Measurements from ENCODE around the gene YTHDF1.

DNA sequence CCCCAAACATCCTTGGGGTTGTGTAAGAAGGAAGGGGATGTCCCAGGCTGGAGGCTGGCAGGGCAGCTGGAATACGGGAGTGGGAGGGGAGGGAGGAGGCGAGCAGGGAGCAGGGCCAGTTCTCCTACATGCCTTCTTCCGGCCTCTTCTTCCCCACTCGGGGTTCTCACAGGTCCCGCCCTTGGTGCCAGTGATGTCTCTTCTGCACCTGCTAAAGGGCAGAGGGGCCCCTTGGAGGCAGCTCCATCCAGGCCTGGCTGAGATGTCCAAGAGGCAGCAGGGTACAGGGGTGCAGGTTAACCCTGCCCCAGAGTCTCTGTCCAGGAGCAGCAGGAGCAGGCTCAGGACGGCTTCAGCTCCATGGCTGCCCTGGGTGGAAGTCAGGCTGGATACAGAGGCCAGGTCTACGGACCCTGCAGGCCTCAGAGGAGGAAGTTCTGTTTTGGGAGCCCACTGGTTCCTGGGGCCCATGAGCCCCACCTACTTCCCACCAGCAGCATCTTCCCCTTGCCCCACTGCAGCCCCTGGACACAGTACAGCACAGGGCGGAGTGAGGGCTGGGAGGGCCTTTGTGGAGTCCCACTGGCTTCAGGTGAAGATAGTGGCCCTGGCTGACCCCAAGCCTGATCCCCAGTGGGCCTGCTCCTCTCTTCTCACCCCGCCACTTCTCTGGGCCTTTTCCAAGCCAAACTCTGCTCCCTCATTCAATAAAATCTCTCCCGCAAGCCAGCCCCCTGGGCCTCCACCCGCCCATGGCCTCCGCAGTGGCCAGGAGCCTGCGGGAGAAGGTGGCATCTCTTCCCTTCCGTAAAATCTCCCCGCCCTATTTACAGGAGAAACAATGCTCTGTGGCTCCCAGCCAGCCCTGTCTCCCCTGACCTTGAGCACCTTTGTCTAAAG lies 60.4 kb downstream of the YTHDF1 start:
- TF ChIP-seq OSR1 (CRISPR knock-in tag; IDR thresholded peaks at IDR 0.05) (no peak), RARB (CRISPR knock-in tag; IDR thresholded peaks at IDR 0.05) (no peak), ZC3H10 (CRISPR knock-in tag; IDR thresholded peaks at IDR 0.05) (no peak), ARNTL (CRISPR knock-in tag; IDR thresholded peaks at IDR 0.05; ENCODE audit: borderline replicate concordance, low read depth) (no peak)
- TF ChIP-seq, protein P1, sequence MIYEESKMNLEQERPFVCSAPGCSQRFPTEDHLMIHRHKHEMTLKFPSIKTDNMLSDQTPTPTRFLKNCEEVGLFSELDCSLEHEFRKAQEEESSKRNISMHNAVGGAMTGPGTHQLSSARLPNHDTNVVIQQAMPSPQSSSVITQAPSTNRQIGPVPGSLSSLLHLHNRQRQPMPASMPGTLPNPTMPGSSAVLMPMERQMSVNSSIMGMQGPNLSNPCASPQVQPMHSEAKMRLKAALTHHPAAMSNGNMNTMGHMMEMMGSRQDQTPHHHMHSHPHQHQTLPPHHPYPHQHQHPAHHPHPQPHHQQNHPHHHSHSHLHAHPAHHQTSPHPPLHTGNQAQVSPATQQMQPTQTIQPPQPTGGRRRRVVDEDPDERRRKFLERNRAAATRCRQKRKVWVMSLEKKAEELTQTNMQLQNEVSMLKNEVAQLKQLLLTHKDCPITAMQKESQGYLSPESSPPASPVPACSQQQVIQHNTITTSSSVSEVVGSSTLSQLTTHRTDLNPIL (CRISPR knock-in tag; IDR thresholded peaks at IDR 0.05; ENCODE audit: low read depth), result no peak
- TF ChIP-seq, protein P2, sequence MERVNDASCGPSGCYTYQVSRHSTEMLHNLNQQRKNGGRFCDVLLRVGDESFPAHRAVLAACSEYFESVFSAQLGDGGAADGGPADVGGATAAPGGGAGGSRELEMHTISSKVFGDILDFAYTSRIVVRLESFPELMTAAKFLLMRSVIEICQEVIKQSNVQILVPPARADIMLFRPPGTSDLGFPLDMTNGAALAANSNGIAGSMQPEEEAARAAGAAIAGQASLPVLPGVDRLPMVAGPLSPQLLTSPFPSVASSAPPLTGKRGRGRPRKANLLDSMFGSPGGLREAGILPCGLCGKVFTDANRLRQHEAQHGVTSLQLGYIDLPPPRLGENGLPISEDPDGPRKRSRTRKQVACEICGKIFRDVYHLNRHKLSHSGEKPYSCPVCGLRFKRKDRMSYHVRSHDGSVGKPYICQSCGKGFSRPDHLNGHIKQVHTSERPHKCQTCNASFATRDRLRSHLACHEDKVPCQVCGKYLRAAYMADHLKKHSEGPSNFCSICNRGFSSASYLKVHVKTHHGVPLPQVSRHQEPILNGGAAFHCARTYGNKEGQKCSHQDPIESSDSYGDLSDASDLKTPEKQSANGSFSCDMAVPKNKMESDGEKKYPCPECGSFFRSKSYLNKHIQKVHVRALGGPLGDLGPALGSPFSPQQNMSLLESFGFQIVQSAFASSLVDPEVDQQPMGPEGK (CRISPR knock-in tag; IDR thresholded peaks at IDR 0.05; ENCODE audit: borderline replicate concordance), result no peak
